Stimulated activated CD8-positive, alpha-beta memory T cell treated with anti-CD3 and anti-CD28 coated beads, Interleukin-12 subunit alpha, Interleukin-12 subunit beta, amount 100 ng/mL, for 24 hours (primary cell): ENCODE results near the gene MYEOV.

Experiments used
- DNase-seq: peaks from one replicate; pipeline ENCODE4 v3.0.0-alpha.2; 2020; ENCODE audit errors: extremely low read depth

The MYEOV gene

GRCh38 chr11:69301455-69302401 is 7.8 kb downstream of the MYEOV start:
- no peak for DNase-seq

- no peak for DNase-seq
Measured at GRCh38 chr11:69302447-69303020, 8.6 kb downstream of the MYEOV start.

GRCh38 chr11:69303427-69303826 is 9.5 kb downstream of the MYEOV start:
- DNase-seq: no peak

- DNase-seq: no peak
Measured at GRCh38 chr11:69304258-69304657, 10.3 kb downstream of the MYEOV start.

GRCh38 chr11:69304686-69305085 is 10.7 kb downstream of the MYEOV start:
- no peak for DNase-seq

GRCh38 chr11:69305885-69306540 is 12.1 kb downstream of the MYEOV start:
- no peak for DNase-seq

- no peak for DNase-seq
Measured at GRCh38 chr11:69306821-69307220, 12.9 kb downstream of the MYEOV start.

- no peak for DNase-seq
Measured at GRCh38 chr11:69307421-69307820, 13.5 kb downstream of the MYEOV start.

- no peak for DNase-seq
Measured at GRCh38 chr11:69307871-69308431, 14.0 kb downstream of the MYEOV start.

- no peak for DNase-seq
Measured at GRCh38 chr11:69308491-69308911, 14.5 kb downstream of the MYEOV start.

- DNase-seq: no peak
Measured at GRCh38 chr11:69308936-69309615, 15.1 kb downstream of the MYEOV start.

GRCh38 chr11:69309631-69310280 is 15.8 kb downstream of the MYEOV start:
- DNase-seq: no peak

GRCh38 chr11:69310351-69310750 is 16.4 kb downstream of the MYEOV start:
- no peak for DNase-seq

- DNase-seq: no peak
Measured at GRCh38 chr11:69310934-69311766, 17.2 kb downstream of the MYEOV start.

- no peak for DNase-seq
Measured at GRCh38 chr11:69311767-69312385, 17.9 kb downstream of the MYEOV start.

- no peak for DNase-seq
Measured at GRCh38 chr11:69312453-69313404, 18.8 kb downstream of the MYEOV start.

GRCh38 chr11:69313992-69314391 is 20.0 kb downstream of the MYEOV start:
- no peak for DNase-seq

- DNase-seq: no peak
Measured at GRCh38 chr11:69314555-69314954, 20.6 kb downstream of the MYEOV start.

- no peak for DNase-seq
Measured at GRCh38 chr11:69316956-69317355, 23.0 kb downstream of the MYEOV start.
